ENCODE measurements around the gene PTPRJ. TPM values are rescaled to one million over a fixed set of nuclear protein-coding genes. Genes with fewer than 3 reads are reported as not detected.

Gene PTPRJ
- total and polyA plus RNA-seq, 9 of the 15 experiments (the other 6 are each of a cell fraction or from before 2014, with no cell fraction given): 0.56 to 10.7 (median 4.8) TPM

GRCh38 chr11:48017831-48018527, 37.6 kb downstream of the PTPRJ start:
- Histone ChIP-seq H3K27ac (ENCODE audit: extremely low read depth, low read depth, low read length) (no peak overlapping the region), H3K9me3 (replicated peaks; ENCODE audit: control insufficient read depth, insufficient read depth, low read depth, low read length) (no peaks in the 10 kb centered on the region), H3K9ac (ENCODE audit: insufficient read depth in 1 of 2, low read depth in 2 of 2, low read length in 2 of 2) (no peak overlapping the region; a peak in 1 of 4 replicates), H3K4me3 (no peak overlapping the region), H3K79me2 (ENCODE audit: control insufficient read depth, insufficient read depth, low read length) (no peaks in the 10 kb centered on the region), H3K36me3 (ENCODE audit: control insufficient read depth, insufficient read depth, low read length) (no peaks in the 10 kb centered on the region), H3K27me3 (ENCODE audit: control insufficient read depth in 2 of 2, insufficient read depth in 2 of 2, low read length in 2 of 2) (no peaks in the 10 kb centered on the region), H3K4me1 (replicated peaks in 1 of 2; ENCODE audit: control insufficient read depth in 2 of 2, insufficient read depth in 2 of 2, low read length in 2 of 2) (peaks cover 15 to 16% of the 10 kb centered on the region in 2 experiments; a peak in 4 of 5 replicates), H3K4me2 (ENCODE audit: insufficient read depth, low read length) (no peak overlapping the region), H2AFZ (ENCODE audit: low read depth, low read length) (no peak overlapping the region), H4K20me1 (replicated peaks; ENCODE audit: control insufficient read depth, insufficient read depth, low read length) (0 out of 2 replicates have a peak, but pooled peaks cover 4% of the 10 kb centered on the region), H3K9me1 (ENCODE audit: control insufficient read depth, insufficient read depth, low read length) (no peaks in the 10 kb centered on the region)
- WGBS (ENCODE audit: insufficient coverage, low coverage, missing lambda C conversion rate): 38% methylated on average over 3 of the region's 3 CpGs
- ATAC-seq (no peak), DNase-seq (ENCODE audit: extremely low read depth in 1 of 4, low spot score in 3 of 4) (no peak), FAIRE-seq (no peak)
- in situ Hi-C loops (cut with MboI) (no loop called here), intact Hi-C loops (cut with micrococcal nuclease) (no loop called here)
- ChIA-PET CTCF (ENCODE audit: low intra/inter-chr PET ratio) (no interaction called here), POLR2A (interaction anchor here (0.7 to 1.3 kb wide), 3 partner anchors 12 to 28 kb away, joined by 3 to 5 read pairs (median 3); no protein-coding TSS in a partner anchor)
- no TSS peak for BruUV-seq (replicated peaks)
- TF ChIP-seq ZNF561 (CRISPR knock-in tag; conservative IDR thresholded peaks at IDR 0.05): no peak
- TF ChIP-seq ZNF57 (CRISPR knock-in tag; IDR thresholded peaks at IDR 0.05): no peak
- no peak for TF ChIP-seq CBX5 (IDR thresholded peaks at IDR 0.05; ENCODE audit: borderline replicate concordance, low read depth)
- TF ChIP-seq RREB1 (CRISPR knock-in tag; IDR thresholded peaks at IDR 0.05): no peak
- TF ChIP-seq POLR2AphosphoS5 (IDR thresholded peaks at IDR 0.05; ENCODE audit: control insufficient read depth, insufficient read depth, low read depth, low read length): no peak
- no peak for TF ChIP-seq DIDO1 (tag; IDR thresholded peaks at IDR 0.05; ENCODE audit: low read depth)
- no peak for TF ChIP-seq SPI1 (IDR thresholded peaks at IDR 0.05; ENCODE audit: borderline replicate concordance, low read depth, low read length)
- TF ChIP-seq TGIF2 (CRISPR knock-in tag; IDR thresholded peaks at IDR 0.05): no peak
- no peak for TF ChIP-seq ZNF12 (CRISPR knock-in tag; IDR thresholded peaks at IDR 0.05)
- TF ChIP-seq MITF (IDR thresholded peaks at IDR 0.05): no peak
- TF ChIP-seq ZNF699 (CRISPR knock-in tag; IDR thresholded peaks at IDR 0.05; ENCODE audit: insufficient replicate concordance): no peak
- TF ChIP-seq, protein P1, sequence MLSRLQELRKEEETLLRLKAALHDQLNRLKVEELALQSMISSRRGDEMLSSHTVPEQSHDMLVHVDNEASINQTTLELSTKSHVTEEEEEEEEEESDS (CRISPR knock-in tag; IDR thresholded peaks at IDR 0.05): no peak
- no peak for TF ChIP-seq SNRNP70 (optimal IDR thresholded peaks at IDR 0.05; ENCODE audit: low read depth, low read length)

All from K562 (cell line).